GM18909 (cell line): ENCODE results near the gene VWA1.
"Not testable (repeated sequence)": the region's sequence is repeated elsewhere in the genome, so short reads cannot be mapped to it uniquely, and the experiment has no call there.

Source experiments
- ATAC-seq: cut with Tn5 transposase; IDR thresholded peaks from one replicate; pipeline ENCODE4 v1.9.1; 2021; ENCODE audit warnings: mild to moderate bottlenecking; ENCODE audit not compliant: unreplicated experiment, poor library complexity

The VWA1 gene

DNA sequence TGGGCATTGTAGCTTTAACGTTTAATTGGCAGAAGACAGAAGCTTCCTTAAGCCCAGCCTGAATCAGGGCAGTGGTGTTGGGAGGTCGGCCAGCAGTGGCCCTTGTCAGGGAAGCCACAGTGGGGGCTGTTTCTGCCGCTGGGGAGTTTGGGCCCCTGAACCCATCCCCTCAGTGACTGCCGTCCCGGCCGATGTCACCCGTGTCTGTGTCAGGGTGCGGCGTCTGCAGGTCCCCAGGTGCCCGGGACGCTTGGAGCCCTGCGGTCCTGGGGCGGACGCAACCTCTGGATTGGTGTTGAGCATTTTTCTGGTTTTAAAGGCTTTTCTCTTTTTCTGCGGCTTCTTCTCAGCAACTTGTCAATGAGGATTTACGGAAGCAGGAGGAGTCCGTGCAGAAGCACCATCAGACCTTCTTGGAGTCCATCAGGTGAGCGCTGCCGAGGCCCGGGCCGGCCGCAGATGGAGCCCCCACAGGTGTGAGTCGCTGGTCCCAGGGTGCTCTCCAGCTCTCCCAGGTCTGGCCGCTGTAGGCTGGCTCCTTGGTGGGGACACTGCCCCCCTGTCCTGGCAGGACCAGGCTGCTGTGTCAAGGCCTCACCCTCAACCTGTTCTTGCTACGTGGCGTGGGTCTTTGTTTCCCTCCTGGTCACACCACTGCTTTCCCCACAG is 16.3 kb downstream of the VWA1 start:
- no peak for ATAC-seq

DNA sequence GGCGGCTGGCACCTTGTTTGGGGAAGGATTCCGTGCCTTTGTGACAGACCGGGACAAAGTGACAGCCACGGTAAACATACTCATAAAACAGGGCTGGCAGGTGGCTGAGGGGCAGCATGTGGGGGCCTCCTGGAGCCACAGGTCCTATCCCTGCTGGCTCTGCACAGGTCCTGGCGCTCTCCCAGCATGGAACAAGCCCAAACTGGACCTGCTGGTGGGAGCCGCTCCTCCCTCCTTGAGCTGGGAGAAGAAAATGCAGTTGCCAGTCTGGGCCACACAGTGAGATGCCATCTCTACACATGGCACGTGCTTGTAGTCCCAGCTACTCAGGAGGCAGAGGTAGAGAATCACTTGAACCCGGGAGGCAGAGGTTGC is 16.9 kb downstream of the VWA1 start:
- not testable (repeated sequence) for ATAC-seq

DNA sequence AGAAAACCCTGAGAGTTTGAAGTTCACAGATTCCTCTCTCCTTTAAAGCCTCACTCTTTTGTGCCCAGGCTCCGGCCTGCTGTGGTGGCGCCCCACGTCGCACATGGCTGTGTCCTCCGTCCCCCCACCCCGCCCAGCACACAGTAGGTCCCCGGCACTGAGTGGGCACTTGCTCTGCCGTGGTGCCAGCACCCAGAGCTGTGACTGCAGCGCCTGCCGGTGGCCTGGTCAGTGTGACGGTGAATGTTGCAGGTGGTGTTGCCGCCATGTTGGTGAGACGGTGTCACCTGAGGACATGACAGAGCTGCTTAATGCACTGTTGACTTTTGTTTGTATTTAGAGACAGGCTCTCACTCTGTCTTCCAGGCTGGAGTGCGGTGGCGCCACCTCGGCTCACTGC is 17.4 kb downstream of the VWA1 start:
- no peak for ATAC-seq

DNA sequence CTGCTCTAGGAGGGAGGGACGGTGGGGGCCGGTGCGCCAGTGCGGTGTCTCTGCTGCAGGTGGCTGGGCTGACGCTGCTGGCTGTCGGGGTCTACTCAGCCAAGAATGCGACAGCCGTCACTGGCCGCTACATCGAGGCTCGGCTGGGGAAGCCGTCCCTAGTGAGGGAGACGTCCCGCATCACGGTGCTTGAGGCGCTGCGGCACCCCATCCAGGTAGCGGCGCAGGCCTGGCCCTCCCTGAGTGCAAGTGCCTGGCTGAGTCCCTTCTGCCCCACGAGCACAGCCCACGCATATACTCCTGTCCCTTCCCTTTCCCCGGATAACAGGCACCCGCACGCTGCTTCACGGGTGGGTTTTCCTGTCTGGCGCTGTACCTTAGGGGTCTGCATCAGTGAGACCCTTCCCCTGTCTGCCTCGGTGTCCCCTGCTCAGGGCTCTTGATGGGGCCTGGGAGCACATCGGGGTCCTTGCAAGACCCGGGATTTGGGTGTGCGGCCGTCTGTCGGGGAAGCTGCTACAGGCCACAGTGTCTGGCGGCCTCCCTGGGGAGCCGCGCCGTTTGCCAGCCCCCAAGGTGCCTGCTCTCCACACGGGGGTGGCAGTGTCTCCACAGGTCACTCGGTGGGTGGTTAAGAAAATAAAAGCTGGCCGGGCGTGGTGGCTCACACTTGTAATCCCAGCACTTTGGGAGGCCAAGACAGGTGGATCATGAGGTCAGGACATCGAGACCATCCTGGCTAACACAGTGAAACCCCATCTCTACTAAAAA is 19.0 kb downstream of the VWA1 start:
- ATAC-seq, result not testable (repeated sequence)

DNA sequence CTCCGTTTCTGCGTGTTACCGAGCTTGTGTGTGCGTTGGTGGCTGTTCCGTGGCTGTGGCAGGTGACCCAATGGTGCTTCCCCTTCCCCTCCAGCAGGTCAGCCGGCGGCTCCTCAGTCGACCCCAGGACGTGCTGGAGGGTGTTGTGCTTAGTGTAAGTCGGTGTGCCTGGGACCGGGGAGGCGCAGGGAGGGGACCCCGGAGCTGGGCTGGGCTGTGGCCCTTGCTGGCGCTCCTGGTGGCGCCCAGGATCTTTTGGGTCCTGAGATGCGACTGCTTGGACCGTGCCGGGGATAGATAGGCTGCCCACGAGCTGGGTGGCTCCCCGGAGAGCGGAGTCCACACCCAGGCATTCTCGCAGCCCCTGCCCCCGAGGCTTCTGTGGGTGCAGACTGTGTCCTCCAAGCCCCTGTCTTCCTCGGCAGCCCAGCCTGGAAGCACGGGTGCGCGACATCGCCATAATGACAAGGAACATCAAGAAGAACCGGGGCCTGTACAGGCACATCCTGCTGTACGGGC is 19.9 kb downstream of the VWA1 start:
- no peak for ATAC-seq

DNA sequence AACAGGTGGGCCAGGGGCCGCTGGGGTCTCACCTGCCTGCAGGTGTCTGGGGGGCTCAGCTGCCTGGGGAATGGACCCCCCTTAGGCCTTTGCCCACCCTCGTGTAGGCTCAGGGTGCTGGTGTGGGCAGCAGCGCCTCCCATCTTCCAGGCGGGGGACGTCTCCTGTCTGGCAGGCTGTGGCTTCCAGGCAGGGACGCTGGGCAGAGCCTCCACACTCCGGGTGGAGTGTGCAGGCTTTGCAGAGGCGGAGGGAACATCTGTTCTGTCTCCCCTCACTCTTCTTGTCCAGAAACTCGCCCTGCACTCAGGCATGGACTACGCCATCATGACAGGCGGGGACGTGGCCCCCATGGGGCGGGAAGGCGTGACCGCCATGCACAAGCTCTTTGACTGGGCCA is 20.4 kb downstream of the VWA1 start:
- ATAC-seq, result not testable (repeated sequence)

DNA sequence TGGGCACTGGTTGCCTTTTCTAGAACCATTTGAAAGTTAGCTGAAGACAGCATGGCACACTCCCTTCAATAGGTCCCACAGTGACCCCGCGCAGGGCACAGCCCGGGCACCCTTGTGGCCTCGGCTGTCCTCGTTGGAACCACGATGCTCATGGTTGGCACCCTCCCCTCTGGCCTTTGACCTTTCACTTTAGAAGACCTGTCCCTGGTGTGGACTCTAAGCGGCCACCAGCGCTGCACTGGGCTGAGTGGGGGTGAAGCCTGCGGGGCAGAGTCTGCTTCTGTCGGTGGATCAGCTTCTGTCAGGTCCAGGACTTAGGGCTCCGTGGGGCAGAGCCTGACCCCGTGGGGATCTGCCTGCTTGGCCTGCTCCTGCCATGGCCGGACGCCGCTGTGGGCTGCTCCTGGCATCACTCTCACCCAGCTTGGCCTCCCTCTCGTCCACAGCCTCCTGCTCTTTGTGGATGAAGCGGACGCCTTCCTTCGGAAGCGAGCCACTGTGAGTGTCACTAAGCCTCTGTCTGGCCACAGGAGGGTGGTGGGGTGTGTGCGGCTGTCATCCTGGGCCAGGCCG is 21.3 kb downstream of the VWA1 start:
- not testable (repeated sequence) for ATAC-seq

DNA sequence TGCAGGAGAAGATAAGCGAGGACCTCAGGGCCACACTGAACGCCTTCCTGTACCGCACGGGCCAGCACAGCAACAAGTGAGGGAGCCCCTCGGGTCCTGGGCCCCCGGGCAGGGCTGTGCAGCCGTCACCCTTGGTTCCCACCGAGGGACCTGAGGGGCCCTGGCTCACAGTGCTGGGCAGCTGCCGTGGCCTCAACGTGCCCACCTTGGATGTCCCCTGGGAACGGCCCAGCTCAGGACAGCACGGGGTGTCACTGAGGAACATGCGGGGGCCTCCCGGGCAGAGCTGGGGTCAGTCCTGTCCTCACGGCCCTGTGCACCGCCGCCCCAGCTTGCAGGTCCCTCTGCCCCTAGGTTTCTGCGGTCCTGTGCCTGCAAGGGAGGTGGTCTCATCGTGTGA is 23.7 kb downstream of the VWA1 start:
- ATAC-seq, result not testable (repeated sequence)

DNA sequence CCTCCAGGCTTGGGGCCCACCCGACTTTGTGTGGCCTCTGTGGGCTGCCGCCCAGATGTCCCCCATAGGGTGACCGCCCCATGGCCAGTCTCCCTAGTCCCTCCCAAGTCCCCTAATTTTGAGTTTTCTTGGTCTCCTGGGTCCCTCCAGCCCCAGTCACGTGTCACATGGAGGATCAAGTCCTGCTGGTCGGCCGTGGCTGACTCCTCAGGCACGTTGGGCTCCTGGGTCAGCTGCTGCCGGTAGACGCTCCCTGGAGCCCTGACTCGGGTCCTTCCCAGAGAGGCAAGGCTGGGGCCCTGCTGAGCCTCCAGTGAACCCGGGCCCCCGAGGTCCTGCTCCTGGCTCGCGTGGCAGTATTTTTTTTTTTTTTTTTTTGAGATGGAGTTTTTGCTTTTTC is 24.2 kb downstream of the VWA1 start:
- ATAC-seq, result not testable (repeated sequence)

DNA sequence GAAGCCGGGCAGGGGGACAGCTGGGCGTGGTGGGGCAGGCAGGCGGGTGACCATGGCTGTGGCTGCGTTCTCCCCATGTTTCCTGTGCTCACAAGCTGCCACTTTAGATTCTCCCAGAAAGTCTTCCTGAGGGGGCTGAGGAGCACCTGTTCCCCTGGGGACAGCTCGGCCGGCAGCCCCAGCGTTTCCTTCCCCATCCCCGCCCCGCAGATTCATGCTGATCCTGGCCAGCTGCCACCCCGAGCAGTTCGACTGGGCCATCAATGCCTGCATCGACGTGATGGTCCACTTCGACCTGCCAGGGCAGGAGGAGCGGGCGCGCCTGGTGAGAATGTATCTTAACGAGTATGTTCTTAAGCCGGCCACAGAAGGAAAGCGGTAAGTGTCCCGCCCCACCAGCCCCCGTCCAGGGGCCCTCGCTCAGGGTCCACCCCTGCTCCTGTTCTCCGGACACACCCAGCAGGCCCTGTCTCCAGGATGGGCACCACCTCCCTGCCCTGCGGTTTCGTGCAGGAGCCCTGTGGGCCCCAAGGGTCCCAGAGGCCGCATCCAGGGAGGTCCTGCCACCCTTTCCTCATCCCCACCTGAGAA is 25.1 kb downstream of the VWA1 start:
- no peak for ATAC-seq

DNA sequence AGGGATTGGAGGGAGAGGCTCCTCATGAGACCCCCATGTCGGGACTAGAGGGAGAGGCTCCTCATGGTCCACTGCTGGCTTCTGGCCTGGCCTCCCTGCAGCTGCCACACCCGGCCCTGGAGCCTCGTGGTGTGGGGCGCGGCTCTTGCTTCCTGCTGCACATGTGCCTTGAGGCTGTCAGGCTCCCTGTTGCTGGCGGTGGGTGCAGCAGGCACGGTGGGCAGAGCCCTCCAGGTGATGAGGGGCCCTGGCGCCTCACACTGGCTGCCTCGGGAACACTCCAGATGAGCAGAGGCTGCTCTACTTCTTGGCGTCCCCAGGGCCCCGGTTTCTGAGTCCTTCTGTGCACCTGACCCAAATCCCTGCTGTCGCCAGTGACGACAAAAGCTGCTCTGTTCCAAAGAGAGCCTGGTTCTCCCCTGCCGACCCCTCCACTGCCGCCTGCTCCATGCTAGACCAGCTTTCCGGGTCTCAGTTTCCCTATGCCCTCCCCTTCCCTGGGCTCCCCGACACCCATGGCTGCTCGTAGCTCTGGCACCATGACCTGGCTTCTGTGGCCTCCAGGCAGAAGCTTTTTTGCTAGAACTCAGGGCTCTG is 26.3 kb downstream of the VWA1 start:
- ATAC-seq, result no peak

DNA sequence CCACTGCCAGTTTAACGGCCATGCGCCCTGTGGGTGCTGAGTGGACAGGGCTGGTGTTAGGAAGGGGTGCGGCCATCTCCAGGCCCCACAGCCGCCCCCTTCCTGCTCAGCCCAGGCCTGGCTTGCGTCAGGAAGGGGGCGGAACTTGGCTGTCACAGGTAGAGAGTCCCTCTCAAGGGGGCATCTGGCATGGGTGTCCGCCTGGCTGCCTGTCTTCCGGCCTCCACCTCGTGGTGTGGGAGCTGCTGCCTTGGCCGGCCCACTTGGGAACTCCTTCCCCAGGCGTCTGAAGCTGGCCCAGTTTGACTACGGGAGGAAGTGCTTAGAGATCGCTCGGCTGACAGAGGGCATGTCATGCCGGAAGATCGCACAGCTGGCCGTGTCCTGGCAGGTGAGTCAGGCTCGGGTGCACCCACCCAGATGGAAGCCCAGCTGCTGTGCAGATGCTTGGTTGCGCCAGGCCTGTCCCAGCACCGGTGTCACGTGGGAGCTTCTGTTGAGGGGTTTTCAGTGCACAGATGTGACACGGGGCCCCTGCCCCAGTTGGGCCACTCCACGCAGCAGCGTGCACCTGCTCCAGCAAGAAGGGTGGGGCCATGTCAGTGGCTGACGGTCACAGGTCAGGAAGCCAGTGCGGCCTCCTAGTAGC is 27.0 kb downstream of the VWA1 start:
- no peak for ATAC-seq

DNA sequence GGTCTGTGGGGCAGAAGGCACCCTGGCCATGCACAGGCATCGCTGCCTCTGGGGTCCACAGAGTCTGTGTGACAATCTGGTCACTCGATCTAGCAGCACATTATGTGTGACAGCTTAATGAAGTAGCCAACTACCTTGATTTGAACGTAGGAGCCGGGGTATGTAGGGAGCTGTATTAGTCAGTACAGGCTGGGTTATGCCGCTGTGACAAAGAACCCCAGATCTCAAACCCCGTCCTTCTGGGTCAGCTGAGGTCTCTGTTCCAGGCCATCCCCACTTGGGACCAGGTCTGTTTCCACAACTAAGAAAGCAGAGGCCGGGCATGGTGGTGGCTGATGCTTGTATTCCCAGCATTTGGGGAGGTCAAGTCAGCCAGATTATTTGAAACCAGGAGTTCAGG is 27.8 kb downstream of the VWA1 start:
- ATAC-seq, result no peak

DNA sequence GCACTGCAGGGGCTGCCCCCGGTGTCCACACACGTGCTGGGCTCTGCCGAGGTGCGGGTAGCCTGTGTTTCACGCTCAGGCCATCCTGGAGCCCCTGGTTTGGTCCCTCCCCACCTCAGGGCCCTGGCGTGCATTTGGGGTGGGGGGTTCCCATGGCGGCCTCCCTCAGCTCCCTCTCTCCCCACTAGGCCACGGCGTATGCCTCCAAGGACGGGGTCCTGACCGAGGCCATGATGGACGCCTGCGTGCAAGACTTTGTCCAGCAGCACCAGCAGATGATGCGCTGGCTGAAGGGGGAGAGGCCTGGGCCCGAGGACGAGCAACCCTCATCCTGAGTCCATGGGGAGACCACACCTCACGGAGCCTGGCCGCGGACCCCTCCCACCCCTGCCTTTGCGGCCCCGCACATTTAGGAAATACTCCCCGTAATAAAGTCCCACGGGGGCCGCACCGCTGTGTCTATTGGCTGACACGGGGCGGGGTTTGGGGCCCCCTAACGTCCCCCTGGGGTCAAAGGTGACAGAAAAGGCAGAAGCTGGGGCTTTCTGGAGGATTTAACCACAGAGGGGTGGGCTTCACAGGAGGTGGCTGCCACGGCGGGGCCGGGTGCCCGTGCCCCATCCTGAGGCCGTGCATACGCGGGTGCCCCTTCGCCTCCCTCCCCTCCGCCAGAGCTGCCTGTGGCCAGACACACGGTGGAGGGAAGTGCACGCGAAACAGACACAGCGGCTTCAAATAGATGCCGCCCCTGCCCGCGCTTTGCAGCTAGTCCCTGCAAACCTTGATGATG is 32.9 kb downstream of the VWA1 start:
- not testable (repeated sequence) for ATAC-seq

DNA sequence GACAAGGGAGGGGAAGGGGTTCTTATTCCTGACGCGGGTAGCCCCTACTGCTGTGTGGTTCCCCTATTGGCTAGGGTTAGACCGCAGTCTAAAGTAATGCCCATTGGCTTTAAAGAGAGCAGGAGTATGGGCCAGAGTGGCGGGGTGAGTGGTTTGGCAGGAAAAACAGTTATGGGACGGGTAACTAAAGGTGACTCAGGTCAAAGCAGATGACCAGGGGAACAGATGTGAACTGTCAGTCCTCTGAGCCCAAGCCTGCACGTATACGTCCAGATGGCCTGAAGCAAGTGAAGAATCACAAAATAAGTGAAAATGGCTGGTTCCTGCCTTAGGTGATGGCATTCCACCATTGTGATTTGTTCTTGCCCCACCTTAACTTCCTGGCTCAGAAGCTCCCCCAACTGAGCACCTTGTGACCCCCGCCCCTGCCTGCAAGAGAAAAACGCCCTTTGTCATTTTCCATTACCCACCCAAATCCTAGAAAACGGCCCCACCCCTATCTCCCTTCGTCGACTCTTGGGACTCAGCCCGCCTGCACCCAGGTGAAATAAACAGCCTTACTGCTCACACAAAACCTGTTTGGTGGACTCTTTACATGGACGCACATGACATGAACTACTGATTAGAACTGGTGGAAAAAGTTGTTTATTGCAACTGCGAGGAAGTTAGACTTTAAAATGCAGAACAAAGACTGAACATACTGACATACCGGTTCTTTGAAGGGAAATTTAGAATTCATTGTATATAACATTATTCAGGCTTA is 35.3 kb downstream of the VWA1 start:
- no peak for ATAC-seq

DNA sequence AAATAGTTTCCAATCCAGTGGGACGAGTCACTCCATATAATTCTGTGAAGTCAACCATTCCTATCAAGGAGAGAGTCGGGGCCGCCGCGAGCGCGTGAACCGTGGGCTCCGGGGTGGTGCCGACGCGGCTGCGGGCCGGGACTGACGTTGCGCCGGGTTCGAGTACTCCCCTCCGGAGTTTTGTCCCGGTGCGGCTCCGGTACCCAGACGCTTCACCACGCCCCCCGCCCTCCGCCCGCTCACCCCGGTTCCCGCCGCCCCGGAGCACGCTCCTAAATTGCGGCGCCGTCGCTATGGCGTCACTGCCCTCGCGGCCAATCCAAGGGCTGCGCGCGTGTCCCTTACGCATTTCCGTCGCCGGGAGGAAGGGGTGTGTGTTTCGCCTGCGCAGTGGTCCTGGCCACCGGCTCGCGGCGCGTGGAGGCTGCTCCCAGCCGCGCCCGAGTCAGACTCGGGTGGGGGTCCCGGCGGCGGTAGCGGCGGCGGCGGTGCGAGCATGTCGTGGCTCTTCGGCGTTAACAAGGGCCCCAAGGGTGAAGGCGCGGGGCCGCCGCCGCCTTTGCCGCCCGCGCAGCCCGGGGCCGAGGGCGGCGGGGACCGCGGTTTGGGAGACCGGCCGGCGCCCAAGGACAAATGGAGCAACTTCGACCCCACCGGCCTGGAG is 36.0 kb downstream of the VWA1 start, which contains the start of gene ATAD3B:
ATAD3B (plus strand) TSS at position 377 of the 664 bp plus-strand sequence; CDS start at position 497, 120 bp downstream.
- ATAC-seq, result peak; percentile 85

DNA sequence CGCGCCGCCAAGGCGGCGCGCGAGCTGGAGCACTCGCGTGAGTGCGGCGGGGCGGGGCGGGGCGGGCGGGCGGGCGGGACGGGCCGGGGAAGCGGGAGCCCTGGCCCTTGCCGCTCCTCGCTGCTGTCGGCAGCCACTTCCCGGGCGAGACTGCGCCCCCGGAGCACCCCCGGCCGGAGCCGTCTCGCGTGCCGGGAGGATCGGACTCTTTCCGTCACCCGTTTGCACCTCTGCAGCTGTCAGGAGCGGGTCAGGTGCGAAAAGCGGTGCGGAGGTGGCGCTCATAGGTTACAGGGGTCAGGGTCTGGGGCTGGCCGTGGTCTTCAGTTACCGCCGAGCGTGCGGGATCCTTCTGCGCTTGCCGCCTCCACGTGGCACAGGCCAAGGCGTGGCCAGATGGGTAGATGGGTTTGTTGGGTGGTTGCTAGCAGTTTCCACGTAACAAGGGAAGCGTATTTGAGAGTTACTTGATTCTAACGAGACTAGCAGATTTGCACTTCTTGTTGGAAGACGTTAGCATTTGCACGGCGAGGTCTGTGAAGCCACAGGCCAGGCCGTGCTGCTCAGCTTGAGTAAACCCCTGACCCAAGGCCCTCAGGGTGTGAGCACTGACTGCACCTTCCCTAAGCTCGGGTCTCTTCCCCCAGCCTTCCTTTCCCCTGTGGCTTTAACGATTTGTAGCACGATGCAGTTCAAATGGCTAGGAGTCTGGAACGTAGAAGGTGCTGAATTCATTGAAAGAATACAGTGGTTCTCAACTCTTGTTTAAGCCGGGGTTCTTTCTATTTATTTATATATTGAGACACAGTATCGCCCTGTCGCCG is 36.8 kb downstream of the VWA1 start:
- ATAC-seq, result peak; percentile 20
